ENCODE results near the gene TXNDC2.
"Not testable (repeated sequence)": the region's sequence is repeated elsewhere in the genome, so short reads cannot be mapped to it uniquely, and the experiment has no call there.

TXNDC2 gene

GRCh38 chr18:9884532-9885140 lies 1.1 kb upstream of the TXNDC2 start:
- DNase-seq (ENCODE audit: low read depth, low spot score) = no peak

GRCh38 chr18:9886005-9886348 lies 204 bp downstream of the TXNDC2 start:
- no peak for DNase-seq (ENCODE audit: low read depth, low spot score)

- no peak for DNase-seq (ENCODE audit: low read depth, low spot score)
These were observed 2.2 kb downstream of the TXNDC2 start for GRCh38 chr18:9887992-9888391.

- no peak for DNase-seq (ENCODE audit: low read depth, low spot score)
These were observed 4.4 kb downstream of the TXNDC2 start for GRCh38 chr18:9890196-9890595.

- DNase-seq (ENCODE audit: low read depth, low spot score) = no peak
These were observed 5.2 kb downstream of the TXNDC2 start for GRCh38 chr18:9890957-9891356.

- DNase-seq (ENCODE audit: low read depth, low spot score) = not testable (repeated sequence)
These were observed 5.7 kb downstream of the TXNDC2 start for GRCh38 chr18:9891515-9891914.

GRCh38 chr18:9894454-9895068 lies 8.8 kb downstream of the TXNDC2 start:
- DNase-seq (ENCODE audit: low read depth, low spot score) = no peak

GRCh38 chr18:9897129-9897528 lies 11.4 kb downstream of the TXNDC2 start:
- no peak for DNase-seq (ENCODE audit: low read depth, low spot score)

- not testable (repeated sequence) for DNase-seq (ENCODE audit: low read depth, low spot score)
These were observed 12.1 kb downstream of the TXNDC2 start for GRCh38 chr18:9897787-9898291.

- no peak for DNase-seq (ENCODE audit: low read depth, low spot score)
These were observed 13.2 kb downstream of the TXNDC2 start for GRCh38 chr18:9898792-9899549.

- not testable (repeated sequence) for DNase-seq (ENCODE audit: low read depth, low spot score)
These were observed 13.8 kb downstream of the TXNDC2 start for GRCh38 chr18:9899550-9899930.

- no peak for DNase-seq (ENCODE audit: low read depth, low spot score)
These were observed 14.9 kb downstream of the TXNDC2 start for GRCh38 chr18:9900699-9901098.

GRCh38 chr18:9901377-9901776 lies 15.6 kb downstream of the TXNDC2 start:
- no peak for DNase-seq (ENCODE audit: low read depth, low spot score)

- not testable (repeated sequence) for DNase-seq (ENCODE audit: low read depth, low spot score)
These were observed 16.5 kb downstream of the TXNDC2 start for GRCh38 chr18:9902264-9902663.

- no peak for DNase-seq (ENCODE audit: low read depth, low spot score)
These were observed 17.1 kb downstream of the TXNDC2 start for GRCh38 chr18:9902832-9903231.

GRCh38 chr18:9905401-9905922 lies 19.7 kb downstream of the TXNDC2 start:
- no peak for DNase-seq (ENCODE audit: low read depth, low spot score)

- DNase-seq (ENCODE audit: low read depth, low spot score) = no peak
These were observed 20.7 kb downstream of the TXNDC2 start for GRCh38 chr18:9906481-9906880.

GRCh38 chr18:9907867-9908266 lies 22.1 kb downstream of the TXNDC2 start:
- DNase-seq (ENCODE audit: low read depth, low spot score) = no peak

- no peak for DNase-seq (ENCODE audit: low read depth, low spot score)
These were observed 24.3 kb downstream of the TXNDC2 start for GRCh38 chr18:9910071-9910470.

GRCh38 chr18:9910661-9911060 lies 24.9 kb downstream of the TXNDC2 start:
- no peak for DNase-seq (ENCODE audit: low read depth, low spot score)

GRCh38 chr18:9911226-9911625 lies 25.5 kb downstream of the TXNDC2 start:
- DNase-seq (ENCODE audit: low read depth, low spot score) = no peak

GRCh38 chr18:9912285-9912684 lies 26.5 kb downstream of the TXNDC2 start:
- not testable (repeated sequence) for DNase-seq (ENCODE audit: low read depth, low spot score)

- no peak for DNase-seq (ENCODE audit: low read depth, low spot score)
These were observed 27.4 kb downstream of the TXNDC2 start for GRCh38 chr18:9913151-9913525.
